Nephron (organoid): Measurements from ENCODE around the gene TCF4.

Experiments used
- H3K27ac Mint-ChIP-seq, 3 experiments: 2 replicates each; pipeline ENCODE4 v1.8.0; 2020; ENCODE audit warnings: mixed read lengths in 3 of 3, mild to moderate bottlenecking in 2 of 3, moderate library complexity in 1 of 3
- H3K27me3 Mint-ChIP-seq: 2 replicates; pipeline ENCODE4 v1.8.0; 2021; ENCODE audit warnings: low read depth, mild to moderate bottlenecking, moderate library complexity, mixed read lengths
- H3K36me3 Mint-ChIP-seq: 2 replicates; pipeline ENCODE4 v1.8.0; 2020; ENCODE audit warnings: low read depth, mixed read lengths
- H3K4me1 Mint-ChIP-seq: 2 replicates; pipeline ENCODE4 v1.8.0; 2020; ENCODE audit warnings: mixed read lengths
- H3K4me3 Mint-ChIP-seq, 3 experiments: 2 replicates each; pipeline ENCODE4 v1.8.0; 2020; ENCODE audit warnings: mild to moderate bottlenecking in 3 of 3, mixed read lengths in 3 of 3, moderate library complexity in 2 of 3
- H3K9me3 Mint-ChIP-seq: 2 replicates; pipeline ENCODE4 v1.8.0; 2020; ENCODE audit warnings: mixed read lengths
- CTCF ChIP-seq, 3 experiments: fragments of 200-600 bp; sonication (generic); IDR thresholded peaks; one replicate each; pipeline ENCODE4 v1.5.0; 2021; ENCODE audit warnings: antibody characterized with exemption in 3 of 3; ENCODE audit not compliant: unreplicated experiment in 3 of 3

Gene TCF4

DNA sequence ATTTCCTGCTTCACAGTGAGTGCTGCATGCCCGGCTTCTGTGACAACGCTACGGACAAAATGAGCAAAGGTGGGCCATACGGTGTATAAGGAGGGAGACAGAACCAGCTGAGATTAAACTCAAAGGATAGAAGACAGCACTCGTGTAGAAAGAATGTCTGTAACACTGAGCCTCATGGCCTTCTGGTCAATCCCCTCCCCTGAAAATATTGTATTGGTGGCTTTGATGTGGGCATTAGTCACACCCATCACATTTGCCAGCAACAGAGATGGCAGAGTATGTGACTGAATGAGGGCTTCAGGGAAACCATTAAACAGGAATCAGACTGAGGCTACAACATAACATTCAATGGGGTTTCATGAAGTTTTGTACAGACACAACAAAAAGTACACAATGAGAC lies 341.0 kb downstream of the TCF4 start:
- Mint-ChIP-seq H3K4me1 (peaks cover 64% of the 10 kb centered on the region), H3K36me3 (peaks cover 37% of the 10 kb centered on the region), H3K4me3 (no peak overlapping the region)

DNA sequence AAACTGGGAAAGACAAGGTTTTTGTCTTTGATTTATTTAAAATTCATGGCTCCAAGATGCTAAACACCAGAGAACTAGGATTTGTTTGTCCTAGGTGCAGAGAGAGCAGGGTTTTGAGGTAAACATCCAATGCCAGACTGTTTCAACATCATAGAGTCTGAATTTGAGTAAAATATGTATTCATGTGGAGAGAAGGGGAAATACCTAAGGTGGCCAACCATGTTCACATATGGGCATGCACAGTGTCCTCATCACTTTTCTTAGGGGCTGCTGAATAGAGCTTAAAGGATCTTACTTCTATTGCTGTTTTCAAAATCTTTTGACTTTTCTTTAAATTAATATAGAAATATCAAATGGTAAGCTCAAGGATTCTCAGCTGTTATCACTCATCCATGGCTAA lies 341.7 kb downstream of the TCF4 start:
- no peaks in the 10 kb centered on the region for H3K9me3 Mint-ChIP-seq
- H3K27me3 Mint-ChIP-seq, result no peaks in the 10 kb centered on the region
- TF ChIP-seq CTCF (IDR thresholded peaks at IDR 0.05; ENCODE audit: unreplicated experiment in 3 of 3), result no peak
- H3K36me3 Mint-ChIP-seq, result peaks cover 40% of the 10 kb centered on the region
- no peak overlapping the region for H3K4me3 Mint-ChIP-seq
- peak overlapping the region in 2 of 3 experiments; percentile 60 to 77 for H3K27ac Mint-ChIP-seq
- H3K4me1 Mint-ChIP-seq, result peaks cover 61% of the 10 kb centered on the region

More for the DNA sequence above, 341.0 kb downstream of the TCF4 start:
- H3K27me3 Mint-ChIP-seq, result no peaks in the 10 kb centered on the region
- no peak for TF ChIP-seq CTCF (IDR thresholded peaks at IDR 0.05; ENCODE audit: unreplicated experiment in 3 of 3)
- H3K27ac Mint-ChIP-seq, result no peak overlapping the region
- H3K9me3 Mint-ChIP-seq, result no peaks in the 10 kb centered on the region

GRCh38 chr18:55245211-55245614 lies 342.8 kb downstream of the TCF4 start:
- Mint-ChIP-seq H3K27ac (peak overlapping the region; percentile 60 to 77 (median 63)), H3K36me3 (peaks cover 44% of the 10 kb centered on the region), H3K27me3 (no peaks in the 10 kb centered on the region), H3K4me3 (peak overlapping the region in 1 of 3 experiments; percentile 34), H3K4me1 (peaks cover 63% of the 10 kb centered on the region), H3K9me3 (no peaks in the 10 kb centered on the region)
- TF ChIP-seq CTCF (IDR thresholded peaks at IDR 0.05; ENCODE audit: unreplicated experiment in 3 of 3), result no peak

- Mint-ChIP-seq H3K4me1 (peaks cover 68% of the 10 kb centered on the region), H3K4me3 (peak overlapping the region in 1 of 3 experiments; percentile 22), H3K9me3 (no peaks in the 10 kb centered on the region), H3K27me3 (no peaks in the 10 kb centered on the region), H3K27ac (peak overlapping the region; percentile 60 to 77 (median 62)), H3K36me3 (peaks cover 42% of the 10 kb centered on the region)
- no peak for TF ChIP-seq CTCF (IDR thresholded peaks at IDR 0.05; ENCODE audit: unreplicated experiment in 3 of 3)
Measured at GRCh38 chr18:55244546-55244945, 343.4 kb downstream of the TCF4 start.

GRCh38 chr18:55243857-55244256 lies 344.1 kb downstream of the TCF4 start:
- peak overlapping the region in 1 of 3 experiments; percentile 8 for H3K4me3 Mint-ChIP-seq
- H3K9me3 Mint-ChIP-seq, result no peaks in the 10 kb centered on the region
- no peaks in the 10 kb centered on the region for H3K27me3 Mint-ChIP-seq
- H3K27ac Mint-ChIP-seq, result peak overlapping the region; percentile 60 to 77 (median 66)
- no peak for TF ChIP-seq CTCF (IDR thresholded peaks at IDR 0.05; ENCODE audit: unreplicated experiment in 3 of 3)
- peaks cover 37% of the 10 kb centered on the region for H3K36me3 Mint-ChIP-seq
- H3K4me1 Mint-ChIP-seq, result peaks cover 71% of the 10 kb centered on the region

GRCh38 chr18:55243255-55243654 lies 344.7 kb downstream of the TCF4 start:
- Mint-ChIP-seq H3K4me1 (peaks cover 71% of the 10 kb centered on the region), H3K27me3 (no peaks in the 10 kb centered on the region), H3K27ac (peak overlapping the region; percentile 60 to 77 (median 66)), H3K4me3 (peak overlapping the region in 1 of 3 experiments; percentile 8), H3K9me3 (no peaks in the 10 kb centered on the region), H3K36me3 (peaks cover 40% of the 10 kb centered on the region)
- TF ChIP-seq CTCF (IDR thresholded peaks at IDR 0.05; ENCODE audit: unreplicated experiment in 3 of 3), result no peak
